ENCODE measurements around the gene POGLUT2.

- TF ChIP-seq CTCF (conservative IDR thresholded peaks at IDR 0.05 in 1 of 2, IDR thresholded peaks at IDR 0.05 in 1 of 2; ENCODE audit: extremely low read depth in 1 of 2, insufficient read depth in 1 of 2, low read depth in 1 of 2, low read length in 2 of 2): no peak
- no peak for TF ChIP-seq EZH2 (IDR thresholded peaks at IDR 0.05; ENCODE audit: borderline replicate concordance, low read length)
These were observed 24.6 kb downstream of the POGLUT2 start for GRCh38 chr13:102774214-102774568.
